Nucleus accumbens (tissue), 56 donors: ENCODE measurements around the gene NPHP4.

Source experiments
- DNase-seq, 56 donors: peaks; one replicate each; lab custom pipeline; 2025; lab: John Stamatoyannopoulos, UW

Gene NPHP4

GRCh38 chr1:5918275-5918649 lies 74.0 kb downstream of the NPHP4 start:
- DNase-seq: no peak

- no peak for DNase-seq
Measured at GRCh38 chr1:5917591-5918274, 74.5 kb downstream of the NPHP4 start.

GRCh38 chr1:5917281-5917590 lies 75.0 kb downstream of the NPHP4 start:
- no peak for DNase-seq

- no peak for DNase-seq
Measured at GRCh38 chr1:5916572-5917280, 75.5 kb downstream of the NPHP4 start.

GRCh38 chr1:5915587-5916571 lies 76.3 kb downstream of the NPHP4 start:
- peak in 20 of 56 donors; percentile 14 to 65 (median 28) for DNase-seq

- DNase-seq: no peak
Measured at GRCh38 chr1:5914676-5915365, 77.4 kb downstream of the NPHP4 start.

GRCh38 chr1:5913876-5914275 lies 78.3 kb downstream of the NPHP4 start:
- DNase-seq: no peak

GRCh38 chr1:5913078-5913845 lies 79.0 kb downstream of the NPHP4 start:
- DNase-seq: no peak

- no peak for DNase-seq
Measured at GRCh38 chr1:5911871-5912271, 80.4 kb downstream of the NPHP4 start.

GRCh38 chr1:5911157-5911556 lies 81.1 kb downstream of the NPHP4 start:
- no peak for DNase-seq

- no peak for DNase-seq
Measured at GRCh38 chr1:5910666-5911065, 81.6 kb downstream of the NPHP4 start.

GRCh38 chr1:5910276-5910620 lies 82.0 kb downstream of the NPHP4 start:
- no peak for DNase-seq

- DNase-seq: no peak
Measured at GRCh38 chr1:5909576-5910275, 82.5 kb downstream of the NPHP4 start.

GRCh38 chr1:5908461-5909375 lies 83.5 kb downstream of the NPHP4 start:
- DNase-seq: no peak

- no peak for DNase-seq
Measured at GRCh38 chr1:5907966-5908365, 84.3 kb downstream of the NPHP4 start.

- DNase-seq: no peak
Measured at GRCh38 chr1:5907386-5907785, 84.8 kb downstream of the NPHP4 start.

GRCh38 chr1:5906966-5907365 lies 85.3 kb downstream of the NPHP4 start:
- DNase-seq: no peak

- DNase-seq: no peak
Measured at GRCh38 chr1:5906116-5906515, 86.1 kb downstream of the NPHP4 start.
